Measurements from ENCODE around the gene IFIT5.
"Not testable (repeated sequence)": the region's sequence is repeated elsewhere in the genome, so short reads cannot be mapped to it uniquely, and the experiment has no call there.

IFIT5 gene

GRCh38 chr10:89414146-89414878 is at the start of gene IFIT5:
IFIT5 (plus strand) TSS chr10:89414568; CDS start chr10:89414799, 231 bp downstream.
- peak; percentile 78 to 79 for ATAC-seq

DNA sequence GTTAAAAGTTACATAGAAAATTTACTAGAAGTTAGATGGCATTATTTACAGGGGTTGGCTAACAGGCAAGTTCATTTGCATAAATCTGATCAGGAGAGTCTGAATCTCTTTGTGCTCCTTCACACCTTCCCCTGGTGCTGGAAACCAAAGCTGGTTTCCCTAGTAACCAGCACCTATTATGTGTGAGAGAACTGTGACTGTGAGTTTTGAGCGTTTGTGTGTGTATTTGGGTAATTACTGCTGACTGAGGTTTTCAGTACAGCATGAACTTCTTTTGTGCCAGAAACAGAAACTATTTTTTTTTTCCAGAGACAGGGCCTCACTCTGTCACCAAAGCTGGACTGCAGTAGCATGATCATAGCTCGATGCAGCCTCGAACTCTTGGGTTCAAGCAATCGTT is 46.8 kb upstream of the IFIT5 start:
- peak; percentile 61 to 79 for ATAC-seq

DNA sequence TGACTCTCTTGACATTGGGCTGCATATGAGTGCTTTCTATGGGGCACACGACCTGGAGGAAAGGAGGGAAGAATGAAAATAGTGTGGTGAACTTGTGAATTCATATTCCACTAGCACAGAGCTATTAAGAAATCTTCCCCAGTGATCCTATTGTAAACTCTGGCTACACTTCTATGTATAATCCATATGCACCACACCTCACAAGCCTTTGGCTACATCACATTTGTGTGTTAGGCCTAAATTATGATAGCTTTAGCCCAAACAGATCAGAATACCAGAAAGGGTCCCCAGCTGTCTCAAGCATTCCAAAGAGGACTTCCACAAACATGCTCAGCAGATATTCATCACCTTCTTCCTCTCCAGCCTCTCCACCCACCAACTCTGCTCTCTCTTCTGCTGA is 46.2 kb upstream of the IFIT5 start:
- ATAC-seq = no peak

DNA sequence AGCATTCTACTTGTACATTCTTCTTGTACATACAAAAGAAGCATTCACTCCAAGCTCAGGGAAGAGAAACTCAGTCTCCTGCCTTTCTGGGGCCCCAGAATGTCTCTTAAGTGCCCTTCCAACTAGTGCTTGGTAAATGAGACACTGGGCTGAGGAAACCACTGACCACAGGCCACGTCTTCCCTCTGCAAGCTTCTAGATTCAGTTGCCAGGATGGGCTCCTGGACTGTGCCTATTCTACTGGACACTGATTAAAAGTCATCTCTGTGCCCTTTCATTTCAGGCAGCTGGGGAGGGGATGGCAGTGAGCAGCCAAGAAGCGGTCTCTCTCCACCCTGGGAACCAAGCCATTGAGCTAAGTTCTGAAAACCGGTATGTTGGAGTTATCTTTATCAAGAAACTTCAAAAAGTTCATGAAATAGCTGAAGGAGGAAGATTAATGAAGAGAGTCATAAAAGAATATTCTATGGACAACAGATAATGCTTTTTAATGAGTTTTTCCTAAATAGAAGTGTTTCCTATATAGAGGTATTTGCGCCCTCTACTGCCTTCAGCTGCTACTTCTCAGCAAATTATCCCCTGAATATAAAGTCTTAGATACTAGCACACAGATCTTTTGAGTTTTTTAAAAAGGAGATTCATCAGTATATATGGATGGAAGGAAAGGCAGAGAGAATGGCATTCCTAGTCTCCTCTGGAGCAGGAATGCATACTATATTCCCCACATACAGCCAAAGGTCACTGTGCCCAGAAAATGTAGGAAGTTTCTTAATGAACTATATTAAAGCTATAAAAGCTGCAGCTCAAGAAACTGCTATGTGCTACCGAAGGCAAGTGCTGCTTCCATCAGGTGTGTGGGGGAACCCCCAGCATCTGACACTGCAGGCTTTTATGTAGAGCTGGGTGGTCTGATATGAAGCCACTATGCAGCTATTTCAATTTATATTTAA is 44.9 kb upstream of the IFIT5 start:
- ATAC-seq = no peak

DNA sequence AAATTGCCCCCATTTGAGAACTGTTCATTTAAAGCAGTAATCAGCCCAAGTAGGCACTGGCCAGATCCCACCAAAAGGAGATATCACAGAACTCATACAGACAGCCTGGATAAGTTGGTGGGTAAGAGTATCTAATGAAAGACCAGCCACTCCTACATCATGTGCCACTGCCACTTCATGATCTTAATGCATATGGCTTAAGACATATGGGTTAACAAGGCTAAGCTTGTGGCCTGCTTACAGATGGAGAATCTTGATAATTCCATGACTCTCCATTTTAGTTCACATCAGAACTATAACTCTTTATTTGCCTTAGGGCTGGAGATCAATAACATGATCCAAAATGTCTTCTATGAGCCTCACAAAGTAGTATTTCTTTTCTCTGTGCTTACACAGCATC is 43.3 kb upstream of the IFIT5 start:
- no peak for ATAC-seq

DNA sequence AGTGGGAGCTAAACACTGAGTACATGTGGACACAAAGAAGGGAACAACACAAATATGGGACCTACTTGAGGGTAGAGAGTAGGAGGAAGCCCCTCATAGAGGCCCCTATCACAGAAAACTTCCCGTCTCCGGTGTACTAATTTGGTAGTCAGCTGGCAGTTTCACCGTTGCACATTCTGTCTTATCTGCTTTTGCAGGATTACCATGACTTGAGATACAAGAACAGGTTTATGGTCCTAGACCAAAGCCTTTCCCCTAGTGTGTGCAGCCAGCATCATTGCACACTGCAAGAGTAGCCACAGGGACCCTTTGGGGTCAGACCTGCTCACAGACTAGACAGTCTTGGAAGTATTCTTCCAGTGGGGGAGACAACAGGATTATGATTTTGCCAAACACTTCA is 42.4 kb upstream of the IFIT5 start:
- no peak for ATAC-seq

GRCh38 chr10:89373916-89374711 is 40.3 kb upstream of the IFIT5 start:
- no peak for ATAC-seq

- ATAC-seq = no peak
Observed at GRCh38 chr10:89374713-89375141, 39.6 kb upstream of the IFIT5 start.

- ATAC-seq = no peak
Observed at GRCh38 chr10:89377705-89378637, 36.4 kb upstream of the IFIT5 start, which contains the start of gene IFIT1B. IFIT1B (plus strand) TSS chr10:89378056; CDS start chr10:89378136, 80 bp downstream.

GRCh38 chr10:89379103-89379502 is 35.3 kb upstream of the IFIT5 start:
- ATAC-seq = no peak

DNA sequence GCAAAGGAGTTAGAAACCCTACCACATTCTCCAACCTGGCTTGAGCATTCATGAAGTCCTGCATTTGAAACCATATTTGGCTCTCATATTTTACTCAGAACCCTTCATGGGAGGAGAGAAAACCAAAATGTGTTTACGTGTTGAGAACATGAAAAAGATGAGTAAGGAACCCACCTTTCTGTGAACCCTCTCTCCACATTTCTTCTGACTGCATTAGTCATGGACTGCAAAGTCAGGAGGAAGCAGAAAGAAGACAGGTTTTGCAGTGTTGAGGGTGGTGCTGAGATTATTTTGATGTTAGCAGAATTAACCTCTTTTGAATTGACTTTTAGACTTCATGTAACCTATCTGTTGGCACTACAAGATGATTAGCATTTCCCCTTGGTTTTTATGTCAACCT is 31.6 kb upstream of the IFIT5 start:
- peak; percentile 74 to 79 for ATAC-seq

GRCh38 chr10:89384474-89385340 is 29.7 kb upstream of the IFIT5 start:
- ATAC-seq = no peak

DNA sequence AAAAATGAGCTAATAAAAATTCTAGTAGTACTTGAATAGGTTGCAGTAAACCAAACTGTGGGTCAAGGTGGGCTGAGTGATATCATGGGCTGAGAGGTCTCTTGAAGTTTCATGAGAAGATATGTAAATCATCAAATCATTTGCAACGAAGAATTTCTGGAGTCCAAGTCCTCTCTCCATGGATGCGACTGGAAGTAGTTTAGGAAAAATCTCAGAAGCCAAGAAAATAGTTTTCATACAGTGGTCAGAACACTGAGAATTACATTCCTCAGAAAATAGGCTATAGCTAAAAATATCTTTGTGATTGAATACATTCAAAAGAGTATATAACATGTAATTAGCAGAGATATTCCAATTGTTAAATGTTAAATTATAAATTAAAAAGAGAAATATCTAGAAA is 25.6 kb upstream of the IFIT5 start:
- no peak for ATAC-seq

- no peak for ATAC-seq
Observed at GRCh38 chr10:89389254-89389653, 25.1 kb upstream of the IFIT5 start.

- ATAC-seq = no peak
Observed at GRCh38 chr10:89390476-89391225, 23.7 kb upstream of the IFIT5 start.

DNA sequence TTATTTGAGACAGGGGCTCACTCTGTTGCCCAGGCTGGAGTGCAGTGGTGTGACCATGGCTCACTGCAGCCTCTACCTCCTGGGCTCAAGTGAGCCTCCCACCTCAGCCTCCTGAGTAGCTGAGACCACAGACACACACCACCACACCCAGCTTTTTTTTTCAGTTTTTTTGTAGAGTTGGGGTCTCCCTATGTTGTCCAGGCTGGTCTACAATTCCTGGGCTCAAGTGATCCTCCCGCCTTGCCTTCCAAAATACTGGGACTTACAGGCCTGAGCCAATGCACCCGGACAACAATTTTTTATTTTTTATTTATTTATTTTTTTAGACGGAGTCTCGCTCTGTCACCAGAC is 23.2 kb upstream of the IFIT5 start:
- not testable (repeated sequence) for ATAC-seq

- ATAC-seq = peak; percentile 77 to 80
Observed at GRCh38 chr10:89391907-89392756, 22.2 kb upstream of the IFIT5 start, which contains the start of gene IFIT1. IFIT1 (plus strand) TSS chr10:89392623; CDS start chr10:89392713, 90 bp downstream.

DNA sequence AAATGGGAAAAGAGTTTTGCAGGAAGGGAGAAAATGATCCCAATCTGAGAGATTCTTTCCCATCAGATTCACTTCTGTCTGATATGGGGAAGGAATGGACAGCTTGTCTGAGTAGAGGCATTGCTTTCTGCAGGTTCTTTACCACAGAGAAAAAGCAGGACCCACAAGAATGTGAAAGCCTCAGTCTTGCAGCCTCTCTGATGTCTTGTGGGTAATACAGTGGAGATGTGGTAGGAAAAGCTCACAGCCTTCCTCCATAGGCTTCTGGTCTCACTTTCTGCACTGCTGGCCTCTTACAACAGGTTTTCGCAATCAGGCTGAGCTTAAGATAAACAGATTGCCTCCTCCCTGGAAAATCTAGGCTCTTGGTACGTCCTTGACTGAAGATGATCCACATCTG is 21.4 kb upstream of the IFIT5 start:
- peak in 1 of 2 donors; percentile 33 for ATAC-seq

- ATAC-seq = no peak
Observed at GRCh38 chr10:89393898-89394297, 20.5 kb upstream of the IFIT5 start.
